ENCODE data around the gene PCSK5.

PCSK5 gene

GRCh38 chr9:75990576-75991304, 100.3 kb downstream of the PCSK5 start:
- Histone ChIP-seq H3K36me3 (ENCODE audit: insufficient read depth, insufficient read length, low read length) (peaks cover 3% of the 10 kb centered on the region), H3K4me3 (ENCODE audit: insufficient read length, low read depth) (no peak overlapping the region), H3K9me3 (ENCODE audit: insufficient read depth, low read length) (no peaks in the 10 kb centered on the region), H3K9ac (ENCODE audit: insufficient read length, low read depth) (no peak overlapping the region), H3K4me1 (ENCODE audit: insufficient read depth, insufficient read length) (no peaks in the 10 kb centered on the region), H3K27me3 (ENCODE audit: insufficient read depth, insufficient read length) (no peaks in the 10 kb centered on the region)
- DNase-seq (ENCODE audit: low read depth, low spot score), result no peak
- TF ChIP-seq SUZ12 (IDR thresholded peaks at IDR 0.05; ENCODE audit: extremely low read depth, insufficient read depth, insufficient read length) (no peak), YY1 (IDR thresholded peaks at IDR 0.05; ENCODE audit: insufficient read depth, insufficient read length) (no peak), ZNF274 (IDR thresholded peaks at IDR 0.05; ENCODE audit: low read depth, low read length) (no peak)

GRCh38 chr9:75992482-75993206, 102.2 kb downstream of the PCSK5 start:
- H3K27me3 ChIP-seq (ENCODE audit: insufficient read depth, insufficient read length), result no peaks in the 10 kb centered on the region
- 0 out of 2 replicates have a peak, but pooled peaks cover 3% of the 10 kb centered on the region for H3K9me3 ChIP-seq (ENCODE audit: insufficient read depth, low read length)
- H3K36me3 ChIP-seq (ENCODE audit: insufficient read depth, insufficient read length, low read length), result peaks cover 3% of the 10 kb centered on the region
- no peak for DNase-seq (ENCODE audit: low read depth, low spot score)
- H3K4me3 ChIP-seq (ENCODE audit: insufficient read length, low read depth), result no peak overlapping the region
- no peaks in the 10 kb centered on the region for H3K4me1 ChIP-seq (ENCODE audit: insufficient read depth, insufficient read length)
- H3K9ac ChIP-seq (ENCODE audit: insufficient read length, low read depth), result no peak overlapping the region
- TF ChIP-seq SUZ12 (IDR thresholded peaks at IDR 0.05; ENCODE audit: extremely low read depth, insufficient read depth, insufficient read length), result no peak
- TF ChIP-seq YY1 (IDR thresholded peaks at IDR 0.05; ENCODE audit: insufficient read depth, insufficient read length), result no peak
- TF ChIP-seq ZNF274 (IDR thresholded peaks at IDR 0.05; ENCODE audit: low read depth, low read length), result no peak

- TF ChIP-seq SUZ12 (IDR thresholded peaks at IDR 0.05; ENCODE audit: extremely low read depth, insufficient read depth, insufficient read length) (no peak), YY1 (IDR thresholded peaks at IDR 0.05; ENCODE audit: insufficient read depth, insufficient read length) (no peak), ZNF274 (IDR thresholded peaks at IDR 0.05; ENCODE audit: low read depth, low read length) (no peak)
- no peak for DNase-seq (ENCODE audit: low read depth, low spot score)
- H3K4me3 ChIP-seq (ENCODE audit: insufficient read length, low read depth), result no peak overlapping the region
Observed at GRCh38 chr9:75993434-75993833, 103.0 kb downstream of the PCSK5 start.

GRCh38 chr9:75995066-75995465, 104.6 kb downstream of the PCSK5 start:
- Histone ChIP-seq H3K36me3 (ENCODE audit: insufficient read depth, insufficient read length, low read length) (no peaks in the 10 kb centered on the region), H3K27me3 (ENCODE audit: insufficient read depth, insufficient read length) (no peaks in the 10 kb centered on the region), H3K9ac (ENCODE audit: insufficient read length, low read depth) (no peak overlapping the region), H3K4me1 (ENCODE audit: insufficient read depth, insufficient read length) (no peaks in the 10 kb centered on the region), H3K9me3 (ENCODE audit: insufficient read depth, low read length) (peaks cover 3% of the 10 kb centered on the region; the same call in 1 of the 2 replicates), H3K4me3 (ENCODE audit: insufficient read length, low read depth) (no peak overlapping the region)
- no peak for DNase-seq (ENCODE audit: low read depth, low spot score)
- TF ChIP-seq ZNF274 (IDR thresholded peaks at IDR 0.05; ENCODE audit: low read depth, low read length) (no peak), SUZ12 (IDR thresholded peaks at IDR 0.05; ENCODE audit: extremely low read depth, insufficient read depth, insufficient read length) (no peak), YY1 (IDR thresholded peaks at IDR 0.05; ENCODE audit: insufficient read depth, insufficient read length) (no peak)

More at GRCh38 chr9:75993434-75993833, 103.0 kb downstream of the PCSK5 start:
- H3K27me3 ChIP-seq (ENCODE audit: insufficient read depth, insufficient read length), result no peaks in the 10 kb centered on the region
- no peak overlapping the region for H3K9ac ChIP-seq (ENCODE audit: insufficient read length, low read depth)
- H3K36me3 ChIP-seq (ENCODE audit: insufficient read depth, insufficient read length, low read length), result no peaks in the 10 kb centered on the region
- H3K4me1 ChIP-seq (ENCODE audit: insufficient read depth, insufficient read length), result no peaks in the 10 kb centered on the region
- peaks cover 3% of the 10 kb centered on the region; the same call in 1 of the 2 replicates for H3K9me3 ChIP-seq (ENCODE audit: insufficient read depth, low read length)

GRCh38 chr9:75996726-75997125, 106.3 kb downstream of the PCSK5 start:
- Histone ChIP-seq H3K4me1 (ENCODE audit: insufficient read depth, insufficient read length) (no peaks in the 10 kb centered on the region), H3K9ac (ENCODE audit: insufficient read length, low read depth) (no peak overlapping the region), H3K9me3 (ENCODE audit: insufficient read depth, low read length) (peaks cover 3% of the 10 kb centered on the region; the same call in 1 of the 2 replicates), H3K4me3 (ENCODE audit: insufficient read length, low read depth) (no peak overlapping the region), H3K27me3 (ENCODE audit: insufficient read depth, insufficient read length) (no peaks in the 10 kb centered on the region), H3K36me3 (ENCODE audit: insufficient read depth, insufficient read length, low read length) (no peaks in the 10 kb centered on the region)
- TF ChIP-seq YY1 (IDR thresholded peaks at IDR 0.05; ENCODE audit: insufficient read depth, insufficient read length) (no peak), ZNF274 (IDR thresholded peaks at IDR 0.05; ENCODE audit: low read depth, low read length) (no peak), SUZ12 (IDR thresholded peaks at IDR 0.05; ENCODE audit: extremely low read depth, insufficient read depth, insufficient read length) (no peak)
- no peak for DNase-seq (ENCODE audit: low read depth, low spot score)

GRCh38 chr9:75997206-75997605, 106.7 kb downstream of the PCSK5 start:
- no peak for TF ChIP-seq ZNF274 (IDR thresholded peaks at IDR 0.05; ENCODE audit: low read depth, low read length)
- no peak for TF ChIP-seq YY1 (IDR thresholded peaks at IDR 0.05; ENCODE audit: insufficient read depth, insufficient read length)
- TF ChIP-seq SUZ12 (IDR thresholded peaks at IDR 0.05; ENCODE audit: extremely low read depth, insufficient read depth, insufficient read length), result no peak
- H3K4me1 ChIP-seq (ENCODE audit: insufficient read depth, insufficient read length), result no peaks in the 10 kb centered on the region
- DNase-seq (ENCODE audit: low read depth, low spot score), result no peak
- peaks cover 3% of the 10 kb centered on the region; the same call in 1 of the 2 replicates for H3K9me3 ChIP-seq (ENCODE audit: insufficient read depth, low read length)
- no peaks in the 10 kb centered on the region for H3K36me3 ChIP-seq (ENCODE audit: insufficient read depth, insufficient read length, low read length)
- H3K27me3 ChIP-seq (ENCODE audit: insufficient read depth, insufficient read length), result no peaks in the 10 kb centered on the region
- no peak overlapping the region for H3K9ac ChIP-seq (ENCODE audit: insufficient read length, low read depth)
- H3K4me3 ChIP-seq (ENCODE audit: insufficient read length, low read depth), result no peak overlapping the region
